HL-60 (cell line): ENCODE data around the gene FBN2.

Source experiments
- DNase-seq, 2 experiments: peaks; one replicate each; pipeline ENCODE4 v3.0.0-alpha.2; 2010 to 2020; ENCODE audit warnings: low read depth in 1 of 2, low spot score in 1 of 2
- H3K27ac ChIP-seq: fragments of 250-450 bp; sonication (Bioruptor Pico); replicated peaks from 2 replicates; pipeline ENCODE4 v1.5.1; 2020; ENCODE audit warnings: mild to moderate bottlenecking, moderate library complexity
- H3K27me3 ChIP-seq: fragments of 250-450 bp; sonication (Bioruptor Pico); 2 replicates; pipeline ENCODE4 v1.5.1; 2021; ENCODE audit warnings: mild to moderate bottlenecking, moderate library complexity; ENCODE audit not compliant: insufficient read depth, poor library complexity, severe bottlenecking
- H3K4me3 ChIP-seq: replicated peaks from 2 replicates; pipeline ENCODE4 v1.5.1; 2011; ENCODE audit warnings: mild to moderate bottlenecking, control low read depth, low read length; ENCODE audit not compliant: insufficient read depth
- GABPA ChIP-seq: IDR thresholded peaks from 2 replicates; pipeline ENCODE4 v1.6.1; 2012; ENCODE audit warnings: low read depth
- POLR2AphosphoS5 ChIP-seq: IDR thresholded peaks from 2 replicates; pipeline ENCODE4 v1.6.1; 2012; ENCODE audit warnings: low read depth
- SPI1 ChIP-seq: IDR thresholded peaks from 2 replicates; pipeline ENCODE4 v1.6.1; 2012; ENCODE audit warnings: low read depth, mild to moderate bottlenecking, borderline replicate concordance
- TF ChIP-seq, protein P1 (sequence below): IDR thresholded peaks from one replicate; pipeline ENCODE4 v1.5.1; 2011; ENCODE audit warnings: low read length, control low read depth, inconsistent platforms; ENCODE audit not compliant: insufficient read depth
- TF ChIP-seq, protein P2 (sequence below): IDR thresholded peaks from 2 replicates; pipeline ENCODE4 v1.6.1; 2012; ENCODE audit warnings: low read depth; ENCODE audit not compliant: insufficient replicate concordance

Gene FBN2

DNA sequence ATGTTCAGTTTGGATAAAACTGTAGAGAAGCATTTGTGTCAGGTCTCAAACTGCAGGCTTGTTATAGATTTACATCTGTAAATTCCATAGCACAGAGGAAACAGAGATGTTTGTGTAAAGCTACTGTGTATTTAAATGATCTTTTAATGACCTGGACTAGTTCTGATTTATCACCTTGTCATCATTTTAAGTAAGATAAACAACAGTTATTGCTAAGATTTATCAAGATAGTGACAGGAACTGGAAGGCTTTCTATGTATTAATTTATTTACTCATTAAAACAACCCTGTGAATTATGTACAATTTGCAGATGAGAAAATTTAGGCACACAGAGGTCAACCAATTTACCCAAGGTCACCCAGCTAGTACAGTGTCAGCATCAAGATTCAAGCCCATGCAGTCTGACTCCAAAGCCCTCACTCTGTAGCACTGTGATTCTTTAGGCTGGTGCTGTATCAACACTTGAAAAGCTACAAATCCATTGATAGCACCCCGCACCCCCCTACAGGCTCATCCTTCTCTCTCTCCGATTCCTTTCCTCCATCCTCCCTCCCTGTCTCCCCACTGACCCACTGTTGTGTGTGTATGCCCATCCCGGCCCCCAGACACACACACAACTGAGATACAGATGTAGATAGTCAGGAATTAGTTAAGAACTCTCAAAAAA lies 184.5 kb downstream of the FBN2 start:
- DNase-seq, result no peak
- Histone ChIP-seq H3K27me3 (no peaks in the 10 kb centered on the region), H3K27ac (no peak overlapping the region), H3K4me3 (no peak overlapping the region)
- TF ChIP-seq POLR2AphosphoS5 (no peak), SPI1 (no peak), GABPA (no peak)
- TF ChIP-seq, protein P1, sequence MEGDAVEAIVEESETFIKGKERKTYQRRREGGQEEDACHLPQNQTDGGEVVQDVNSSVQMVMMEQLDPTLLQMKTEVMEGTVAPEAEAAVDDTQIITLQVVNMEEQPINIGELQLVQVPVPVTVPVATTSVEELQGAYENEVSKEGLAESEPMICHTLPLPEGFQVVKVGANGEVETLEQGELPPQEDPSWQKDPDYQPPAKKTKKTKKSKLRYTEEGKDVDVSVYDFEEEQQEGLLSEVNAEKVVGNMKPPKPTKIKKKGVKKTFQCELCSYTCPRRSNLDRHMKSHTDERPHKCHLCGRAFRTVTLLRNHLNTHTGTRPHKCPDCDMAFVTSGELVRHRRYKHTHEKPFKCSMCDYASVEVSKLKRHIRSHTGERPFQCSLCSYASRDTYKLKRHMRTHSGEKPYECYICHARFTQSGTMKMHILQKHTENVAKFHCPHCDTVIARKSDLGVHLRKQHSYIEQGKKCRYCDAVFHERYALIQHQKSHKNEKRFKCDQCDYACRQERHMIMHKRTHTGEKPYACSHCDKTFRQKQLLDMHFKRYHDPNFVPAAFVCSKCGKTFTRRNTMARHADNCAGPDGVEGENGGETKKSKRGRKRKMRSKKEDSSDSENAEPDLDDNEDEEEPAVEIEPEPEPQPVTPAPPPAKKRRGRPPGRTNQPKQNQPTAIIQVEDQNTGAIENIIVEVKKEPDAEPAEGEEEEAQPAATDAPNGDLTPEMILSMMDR, result no peak
- TF ChIP-seq, protein P2, sequence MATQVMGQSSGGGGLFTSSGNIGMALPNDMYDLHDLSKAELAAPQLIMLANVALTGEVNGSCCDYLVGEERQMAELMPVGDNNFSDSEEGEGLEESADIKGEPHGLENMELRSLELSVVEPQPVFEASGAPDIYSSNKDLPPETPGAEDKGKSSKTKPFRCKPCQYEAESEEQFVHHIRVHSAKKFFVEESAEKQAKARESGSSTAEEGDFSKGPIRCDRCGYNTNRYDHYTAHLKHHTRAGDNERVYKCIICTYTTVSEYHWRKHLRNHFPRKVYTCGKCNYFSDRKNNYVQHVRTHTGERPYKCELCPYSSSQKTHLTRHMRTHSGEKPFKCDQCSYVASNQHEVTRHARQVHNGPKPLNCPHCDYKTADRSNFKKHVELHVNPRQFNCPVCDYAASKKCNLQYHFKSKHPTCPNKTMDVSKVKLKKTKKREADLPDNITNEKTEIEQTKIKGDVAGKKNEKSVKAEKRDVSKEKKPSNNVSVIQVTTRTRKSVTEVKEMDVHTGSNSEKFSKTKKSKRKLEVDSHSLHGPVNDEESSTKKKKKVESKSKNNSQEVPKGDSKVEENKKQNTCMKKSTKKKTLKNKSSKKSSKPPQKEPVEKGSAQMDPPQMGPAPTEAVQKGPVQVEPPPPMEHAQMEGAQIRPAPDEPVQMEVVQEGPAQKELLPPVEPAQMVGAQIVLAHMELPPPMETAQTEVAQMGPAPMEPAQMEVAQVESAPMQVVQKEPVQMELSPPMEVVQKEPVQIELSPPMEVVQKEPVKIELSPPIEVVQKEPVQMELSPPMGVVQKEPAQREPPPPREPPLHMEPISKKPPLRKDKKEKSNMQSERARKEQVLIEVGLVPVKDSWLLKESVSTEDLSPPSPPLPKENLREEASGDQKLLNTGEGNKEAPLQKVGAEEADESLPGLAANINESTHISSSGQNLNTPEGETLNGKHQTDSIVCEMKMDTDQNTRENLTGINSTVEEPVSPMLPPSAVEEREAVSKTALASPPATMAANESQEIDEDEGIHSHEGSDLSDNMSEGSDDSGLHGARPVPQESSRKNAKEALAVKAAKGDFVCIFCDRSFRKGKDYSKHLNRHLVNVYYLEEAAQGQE, result no peak

DNA sequence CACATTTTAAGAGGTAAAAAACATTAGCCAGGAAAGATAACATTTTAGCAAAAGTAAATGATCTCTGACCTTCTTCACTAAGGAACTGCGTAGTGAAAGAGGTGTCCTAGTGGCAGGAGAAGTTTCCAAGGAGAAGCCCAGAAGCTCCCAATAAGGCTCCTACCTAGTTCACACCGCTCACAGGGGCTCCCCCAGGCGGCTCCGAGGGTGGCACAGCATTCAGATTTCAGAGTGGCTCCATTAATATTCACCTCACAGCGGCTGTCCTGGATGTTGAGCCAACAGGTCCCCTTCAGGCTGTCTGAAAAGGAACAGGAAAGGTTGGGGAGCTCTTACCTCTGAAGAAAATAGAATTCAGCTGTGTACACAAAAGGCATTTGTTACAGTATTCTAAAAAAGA lies 187.3 kb downstream of the FBN2 start:
- H3K27ac ChIP-seq, result no peak overlapping the region
- TF ChIP-seq GABPA (no peak), SPI1 (no peak), POLR2AphosphoS5 (no peak)
- TF ChIP-seq, protein P1, result no peak
- TF ChIP-seq, protein P2, result no peak
- no peak overlapping the region for H3K4me3 ChIP-seq
- no peaks in the 10 kb centered on the region for H3K27me3 ChIP-seq
- no peak for DNase-seq

DNA sequence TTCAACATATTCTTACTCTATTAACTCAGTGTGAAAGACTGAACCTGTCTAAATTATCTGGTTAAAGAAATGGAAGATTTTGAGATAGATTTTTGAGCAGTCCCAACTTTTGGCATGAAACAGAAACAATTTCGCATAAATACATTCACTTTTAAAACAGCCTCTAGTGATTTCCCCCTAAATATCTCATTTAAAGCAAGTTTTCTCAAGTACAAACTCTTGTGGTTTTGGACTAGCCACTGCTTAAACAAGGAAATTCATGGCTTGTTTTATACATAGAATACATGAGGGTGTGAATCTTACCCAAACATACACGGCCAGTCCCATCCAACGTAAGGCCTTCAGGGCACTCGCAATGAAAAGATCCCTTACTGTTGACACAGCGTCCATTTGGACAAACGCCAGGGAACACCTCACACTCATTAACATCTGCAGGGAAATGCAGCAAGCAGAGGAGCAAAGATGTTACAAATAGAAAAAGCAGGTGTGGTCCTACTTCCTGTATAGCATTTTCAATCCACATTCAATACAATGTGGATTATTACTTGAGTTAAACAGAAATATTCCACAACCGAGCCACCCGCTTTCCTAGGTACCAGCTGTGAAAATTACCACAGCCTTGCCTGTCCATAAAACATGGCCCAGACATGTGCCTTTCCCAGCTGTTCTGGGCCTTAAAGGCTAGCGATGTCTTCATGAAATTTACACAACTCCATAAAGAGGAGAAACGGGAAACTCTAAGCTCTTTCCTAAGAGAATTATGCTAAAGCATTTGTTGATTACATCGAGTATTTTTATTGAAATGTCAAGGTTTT lies 188.8 kb downstream of the FBN2 start:
- no peak overlapping the region for H3K4me3 ChIP-seq
- H3K27me3 ChIP-seq, result no peaks in the 10 kb centered on the region
- DNase-seq, result no peak
- H3K27ac ChIP-seq, result no peak overlapping the region
- TF ChIP-seq SPI1 (no peak), GABPA (no peak), POLR2AphosphoS5 (no peak)
- TF ChIP-seq, protein P1, result no peak
- TF ChIP-seq, protein P2, result no peak
